SU-DHL-6 (cell line): ENCODE measurements around the gene PACS1.

Experiments
- H2AFZ ChIP-seq: fragments of 200-600 bp; sonication (generic); 2 replicates; pipeline ENCODE4 v1.6.1; 2014; ENCODE audit warnings: low read depth, mild to moderate bottlenecking, moderate library complexity, mixed read lengths, antibody characterized with exemption, low read length; ENCODE audit not compliant: severe bottlenecking
- H3F3A ChIP-seq: fragments of 200-600 bp; shearing (Covaris generic); 2 replicates; pipeline ENCODE4 v1.6.0; 2016; ENCODE audit warnings: antibody characterized with exemption, mild to moderate bottlenecking; ENCODE audit not compliant: insufficient read depth
- H3K27ac ChIP-seq: fragments of 200-600 bp; sonication (generic); 2 replicates; pipeline ENCODE4 v1.5.1; 2016; ENCODE audit warnings: low read depth, mild to moderate bottlenecking, low read length, moderate library complexity, mixed read lengths
- H3K27me3 ChIP-seq: fragments of 200-600 bp; sonication (generic), shearing (Covaris generic); 2 replicates; pipeline ENCODE4 v1.6.0; 2014; ENCODE audit warnings: mild to moderate bottlenecking, low read length
- H3K36me3 ChIP-seq: fragments of 200-600 bp; sonication (generic); 2 replicates; pipeline ENCODE4 v1.6.1; 2014; ENCODE audit warnings: mild to moderate bottlenecking, low read length, mixed read lengths
- H3K4me2 ChIP-seq: fragments of 300-600, 200-600 bp; shearing (Covaris generic), sonication (generic); 2 replicates; pipeline ENCODE4 v1.6.0; 2014; ENCODE audit warnings: low read length, low read depth, mild to moderate bottlenecking; ENCODE audit not compliant: poor library complexity, severe bottlenecking
- H3K4me3 ChIP-seq: fragments of 200-600 bp; sonication (generic); 2 replicates; pipeline ENCODE4 v1.5.1; 2014; ENCODE audit warnings: antibody characterized with exemption, low read length, mild to moderate bottlenecking, mixed read lengths; ENCODE audit not compliant: insufficient read depth, poor library complexity, severe bottlenecking
- H3K79me2 ChIP-seq: fragments of 200-600 bp; sonication (generic); 2 replicates; pipeline ENCODE4 v1.6.1; 2014; ENCODE audit warnings: mild to moderate bottlenecking, low read length, moderate library complexity; ENCODE audit not compliant: insufficient read depth
- H3K9ac ChIP-seq: fragments of 200-600 bp; sonication (generic); 2 replicates; pipeline ENCODE4 v1.7.0; 2014; ENCODE audit warnings: mild to moderate bottlenecking, low read length
- H3K9me2 ChIP-seq: fragments of 200-600 bp; sonication (generic); replicated peaks from 2 replicates; pipeline ENCODE4 v1.6.1; 2014; ENCODE audit warnings: low read length; ENCODE audit not compliant: insufficient read depth
- H3K9me3 ChIP-seq: fragments of 200-600 bp; sonication (generic); 2 replicates; pipeline ENCODE4 v1.6.1; 2014; ENCODE audit warnings: low read length, mixed read lengths; ENCODE audit not compliant: insufficient read depth
- H4K20me1 ChIP-seq: fragments of 200-600 bp; sonication (generic); 2 replicates; pipeline ENCODE4 v1.6.1; 2014; ENCODE audit warnings: low read depth, mild to moderate bottlenecking, antibody characterized with exemption, low read length, moderate library complexity, mixed read lengths
- CTCF ChIP-seq: fragments of 200-600 bp; sonication (generic); IDR thresholded peaks from one replicate; pipeline ENCODE4 v1.5.1; 2017; ENCODE audit warnings: antibody characterized with exemption, mild to moderate bottlenecking, low read length, moderate library complexity; ENCODE audit not compliant: insufficient read depth, poor library complexity, severe bottlenecking
- EZH2phosphoT487 ChIP-seq: fragments of 200-600 bp; sonication (generic), shearing (Covaris generic); conservative IDR thresholded peaks from 2 replicates; pipeline ENCODE4 v1.6.1; 2018; ENCODE audit warnings: mild to moderate bottlenecking, antibody characterized with exemption, low read length, moderate library complexity, mixed read lengths

The PACS1 gene

DNA sequence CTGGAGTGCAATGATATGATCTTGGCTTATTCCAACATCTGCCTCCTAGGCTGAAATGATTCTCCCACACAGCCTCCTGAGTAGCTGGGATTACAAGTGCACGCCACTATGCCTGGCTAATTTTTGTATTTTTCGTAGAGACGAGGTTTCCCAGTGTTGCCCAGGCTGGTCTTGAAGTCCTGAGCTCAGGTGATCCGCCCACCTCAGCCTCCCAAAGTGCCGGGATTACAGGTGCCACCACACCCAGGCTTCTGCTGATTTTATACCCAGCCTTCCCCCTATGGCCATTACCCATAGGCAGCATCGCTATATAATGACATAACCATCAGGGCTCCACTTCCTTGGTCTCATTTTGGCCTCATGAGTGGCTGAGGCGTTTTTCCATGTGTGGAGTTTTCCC, 137.7 kb downstream of the PACS1 start:
- Histone ChIP-seq H2AFZ (no peak overlapping the region), H4K20me1 (no peaks in the 10 kb centered on the region), H3K4me2 (no peak overlapping the region), H3K4me3 (no peak overlapping the region), H3K9me3 (no peaks in the 10 kb centered on the region), H3K79me2 (no peaks in the 10 kb centered on the region), H3K27me3 (no peaks in the 10 kb centered on the region), H3K27ac (no peak overlapping the region), H3K9ac (no peak overlapping the region), H3F3A (no peaks in the 10 kb centered on the region), H3K36me3 (no peaks in the 10 kb centered on the region), H3K9me2 (no peaks in the 10 kb centered on the region)
- TF ChIP-seq EZH2phosphoT487 = no peak
- no peak for TF ChIP-seq CTCF

DNA sequence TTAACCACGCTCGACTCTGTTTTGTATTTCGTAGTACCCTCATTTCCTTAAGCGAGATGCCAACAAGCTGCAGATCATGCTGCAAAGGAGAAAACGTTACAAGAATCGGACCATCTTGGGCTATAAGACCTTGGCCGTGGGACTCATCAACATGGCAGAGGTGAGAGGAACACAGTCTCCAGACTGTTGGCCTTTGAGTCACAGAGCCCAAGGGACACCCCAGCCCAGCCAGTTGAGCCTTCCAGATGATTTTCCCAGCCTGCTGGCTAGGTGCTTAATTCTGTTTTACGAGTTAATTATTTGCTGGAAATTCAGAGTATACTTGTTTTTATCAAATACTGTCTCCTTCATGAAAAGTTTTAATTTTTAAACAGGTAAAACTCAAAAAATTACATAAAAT, 141.0 kb downstream of the PACS1 start:
- Histone ChIP-seq H3K79me2 (no peaks in the 10 kb centered on the region), H3K36me3 (no peaks in the 10 kb centered on the region), H3K27me3 (no peaks in the 10 kb centered on the region), H3K27ac (no peak overlapping the region), H4K20me1 (no peaks in the 10 kb centered on the region), H3K4me2 (no peak overlapping the region), H3F3A (no peaks in the 10 kb centered on the region), H3K9ac (no peak overlapping the region), H3K4me3 (no peak overlapping the region), H3K9me2 (no peaks in the 10 kb centered on the region), H2AFZ (no peak overlapping the region), H3K9me3 (no peaks in the 10 kb centered on the region)
- no peak for TF ChIP-seq EZH2phosphoT487
- no peak for TF ChIP-seq CTCF

GRCh38 chr11:66216911-66217310, 146.8 kb downstream of the PACS1 start:
- no peak for TF ChIP-seq CTCF
- TF ChIP-seq EZH2phosphoT487 = no peak
- H3K36me3 ChIP-seq = no peaks in the 10 kb centered on the region
- H3K27me3 ChIP-seq = no peaks in the 10 kb centered on the region
- H3K9ac ChIP-seq = no peak overlapping the region
- H3K9me2 ChIP-seq = no peaks in the 10 kb centered on the region
- H2AFZ ChIP-seq = no peak overlapping the region
- no peaks in the 10 kb centered on the region for H3K9me3 ChIP-seq
- H4K20me1 ChIP-seq = no peaks in the 10 kb centered on the region
- no peak overlapping the region for H3K27ac ChIP-seq
- no peak overlapping the region for H3K4me2 ChIP-seq
- H3K79me2 ChIP-seq = no peaks in the 10 kb centered on the region
- H3K4me3 ChIP-seq = no peak overlapping the region
- H3F3A ChIP-seq = no peaks in the 10 kb centered on the region

- Histone ChIP-seq H3K9me2 (no peaks in the 10 kb centered on the region), H3K27me3 (no peaks in the 10 kb centered on the region), H3K4me2 (no peak overlapping the region), H2AFZ (no peak overlapping the region), H3K9me3 (no peaks in the 10 kb centered on the region), H3K27ac (no peak overlapping the region), H4K20me1 (no peaks in the 10 kb centered on the region), H3K79me2 (no peaks in the 10 kb centered on the region), H3F3A (no peaks in the 10 kb centered on the region), H3K9ac (no peak overlapping the region), H3K4me3 (no peak overlapping the region), H3K36me3 (no peaks in the 10 kb centered on the region)
- TF ChIP-seq EZH2phosphoT487 (no peak), CTCF (no peak)
Observed at GRCh38 chr11:66218036-66218435, 148.0 kb downstream of the PACS1 start.
